ENCODE results near the gene TRIM41.

GRCh38 chr5:181189962-181190710 lies 32.9 kb upstream of the TRIM41 start:
- TF ChIP-seq POLR2A (IDR thresholded peaks at IDR 0.05): no peak
- TF ChIP-seq, protein P1, sequence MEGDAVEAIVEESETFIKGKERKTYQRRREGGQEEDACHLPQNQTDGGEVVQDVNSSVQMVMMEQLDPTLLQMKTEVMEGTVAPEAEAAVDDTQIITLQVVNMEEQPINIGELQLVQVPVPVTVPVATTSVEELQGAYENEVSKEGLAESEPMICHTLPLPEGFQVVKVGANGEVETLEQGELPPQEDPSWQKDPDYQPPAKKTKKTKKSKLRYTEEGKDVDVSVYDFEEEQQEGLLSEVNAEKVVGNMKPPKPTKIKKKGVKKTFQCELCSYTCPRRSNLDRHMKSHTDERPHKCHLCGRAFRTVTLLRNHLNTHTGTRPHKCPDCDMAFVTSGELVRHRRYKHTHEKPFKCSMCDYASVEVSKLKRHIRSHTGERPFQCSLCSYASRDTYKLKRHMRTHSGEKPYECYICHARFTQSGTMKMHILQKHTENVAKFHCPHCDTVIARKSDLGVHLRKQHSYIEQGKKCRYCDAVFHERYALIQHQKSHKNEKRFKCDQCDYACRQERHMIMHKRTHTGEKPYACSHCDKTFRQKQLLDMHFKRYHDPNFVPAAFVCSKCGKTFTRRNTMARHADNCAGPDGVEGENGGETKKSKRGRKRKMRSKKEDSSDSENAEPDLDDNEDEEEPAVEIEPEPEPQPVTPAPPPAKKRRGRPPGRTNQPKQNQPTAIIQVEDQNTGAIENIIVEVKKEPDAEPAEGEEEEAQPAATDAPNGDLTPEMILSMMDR (IDR thresholded peaks at IDR 0.05): no peak

Measured in transverse colon (tissue), 3 donors.